IPS-NIHi7 (cell line): ENCODE measurements around the gene RSRC1.
A peak's percentile ranks its signal among the peaks of the same experiment; 100 is the strongest.
"Not testable (repeated sequence)": the region's sequence is repeated elsewhere in the genome, so short reads cannot be mapped to it uniquely, and the experiment has no call there.

Source experiments
- DNase-seq: peaks from one replicate; pipeline ENCODE4 v3.0.0; 2012; ENCODE audit warnings: mixed read lengths; ENCODE audit errors: extremely low spot score

The RSRC1 gene

DNA sequence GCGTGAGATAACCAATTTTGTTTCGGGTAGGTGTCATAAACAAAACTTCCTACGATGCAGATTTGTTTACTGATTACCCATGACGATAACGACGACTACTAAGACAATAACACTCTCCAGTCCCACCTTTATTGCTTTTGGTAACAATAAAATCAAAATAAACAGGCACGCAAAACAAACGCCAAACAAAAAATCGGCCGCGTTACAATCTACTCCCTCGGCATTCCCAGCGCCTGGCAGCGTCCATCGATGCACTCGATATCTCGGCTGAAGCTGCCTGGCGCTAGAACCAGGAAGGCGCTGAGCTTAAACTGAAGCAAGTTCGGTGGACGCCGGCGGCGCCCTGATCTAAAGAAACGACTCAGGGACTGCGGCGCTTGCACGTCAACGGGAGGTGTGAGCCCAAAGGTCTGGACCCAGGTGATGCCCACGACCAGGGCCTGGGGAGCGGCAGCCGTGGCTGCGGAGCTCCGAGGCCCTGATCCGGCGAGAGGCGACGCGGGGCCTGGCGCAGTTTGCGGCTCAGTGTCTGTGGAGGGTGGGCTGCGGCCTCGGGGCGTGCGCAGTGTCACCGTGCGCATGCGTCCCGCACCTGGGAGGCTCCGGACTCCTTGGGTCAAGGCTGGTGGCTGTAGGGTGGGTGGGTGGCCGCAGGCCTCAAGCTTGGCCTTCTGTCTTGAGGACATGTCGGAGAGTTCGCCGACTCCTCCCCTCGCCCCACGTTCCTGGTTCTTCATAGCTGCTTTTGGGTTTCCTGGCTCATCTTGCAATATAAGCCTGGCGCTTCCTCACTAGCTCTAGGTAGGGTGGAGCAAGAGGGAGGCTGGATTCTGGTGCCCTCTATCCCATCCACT is at the start of gene RSRC1:
Gene RSRC1, plus strand, starts transcription at position 286 of the 854 bp plus-strand sequence. CDS start 12,016 bp downstream, outside the sequence.
- DNase-seq = peak; percentile 85

DNA sequence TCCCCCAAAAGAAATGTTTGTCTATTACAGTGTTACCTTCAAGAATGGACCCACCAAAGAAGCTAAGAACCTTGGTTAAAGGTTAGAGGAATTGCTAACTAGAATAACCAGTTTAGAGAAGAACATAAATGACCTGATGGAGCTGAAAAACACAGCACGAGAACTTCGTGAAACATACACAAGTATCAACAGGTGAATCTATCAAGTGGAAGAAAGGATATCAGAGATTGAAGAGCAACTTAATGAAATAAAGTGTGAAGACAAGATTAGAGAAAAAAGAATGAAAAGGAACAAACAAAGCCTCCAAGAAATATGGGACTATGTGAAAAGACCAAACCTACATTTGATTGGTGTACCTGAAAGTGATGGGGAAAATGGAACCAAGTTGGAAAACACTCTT is 44.3 kb upstream of the RSRC1 start:
- not testable (repeated sequence) for DNase-seq

- no peak for DNase-seq
Observed at GRCh38 chr3:158072790-158073189, 37.1 kb upstream of the RSRC1 start.

DNA sequence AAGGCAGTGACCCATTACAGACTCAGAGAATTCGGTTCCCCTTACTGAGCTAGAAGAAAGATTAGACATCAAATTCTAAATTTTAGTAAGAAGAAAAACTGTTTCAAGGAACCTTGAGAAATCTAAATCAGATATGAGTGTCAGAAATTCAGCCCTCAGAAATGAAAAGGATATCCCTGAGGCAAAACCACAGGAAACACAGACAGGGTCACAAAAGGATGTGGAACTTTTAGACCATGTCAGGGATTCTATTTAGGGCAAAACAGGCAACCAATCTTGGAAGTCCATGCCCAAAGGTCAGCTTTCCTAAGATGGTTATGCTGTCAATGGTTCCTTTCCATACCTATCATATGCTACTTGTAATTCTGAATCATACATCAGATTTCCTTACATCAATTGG is 35.3 kb upstream of the RSRC1 start:
- no peak for DNase-seq

DNA sequence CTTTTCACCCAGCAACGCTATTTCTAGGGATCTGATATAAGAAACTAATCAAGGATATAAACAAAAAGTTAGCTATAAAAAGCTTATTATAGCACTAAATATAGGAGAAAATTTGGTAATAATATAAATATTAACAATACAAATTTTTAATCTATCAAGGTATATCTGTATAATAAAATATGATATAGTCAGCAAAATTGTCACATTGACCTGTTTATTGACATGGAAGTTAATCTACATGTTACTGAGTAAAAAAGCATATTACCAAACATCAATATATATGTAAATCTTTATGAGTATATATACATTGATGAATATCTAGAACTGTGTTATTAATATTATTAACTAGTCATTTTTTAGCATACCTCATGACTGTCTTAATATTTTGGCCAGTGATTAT is 30.3 kb upstream of the RSRC1 start:
- no peak for DNase-seq

GRCh38 chr3:158084651-158085050 is 25.2 kb upstream of the RSRC1 start:
- DNase-seq = no peak

DNA sequence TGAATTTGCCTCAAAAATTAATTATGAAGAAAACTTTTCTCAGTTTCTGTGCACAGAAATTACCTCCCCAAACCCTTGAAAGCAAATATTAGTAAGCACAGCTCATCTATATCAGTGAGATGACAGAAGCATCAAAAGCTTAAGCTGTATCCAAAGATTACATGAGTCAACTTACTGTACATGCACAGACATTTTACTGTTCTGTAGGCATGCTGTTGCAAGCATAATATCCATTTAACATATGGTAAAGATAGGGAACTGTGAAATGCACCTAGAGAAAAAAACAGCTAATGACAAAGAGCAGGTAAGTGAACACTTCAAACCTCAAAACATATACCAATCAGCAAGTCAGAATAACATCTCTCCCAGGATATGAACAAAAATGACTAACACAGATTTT is 24.5 kb upstream of the RSRC1 start:
- no peak for DNase-seq

DNA sequence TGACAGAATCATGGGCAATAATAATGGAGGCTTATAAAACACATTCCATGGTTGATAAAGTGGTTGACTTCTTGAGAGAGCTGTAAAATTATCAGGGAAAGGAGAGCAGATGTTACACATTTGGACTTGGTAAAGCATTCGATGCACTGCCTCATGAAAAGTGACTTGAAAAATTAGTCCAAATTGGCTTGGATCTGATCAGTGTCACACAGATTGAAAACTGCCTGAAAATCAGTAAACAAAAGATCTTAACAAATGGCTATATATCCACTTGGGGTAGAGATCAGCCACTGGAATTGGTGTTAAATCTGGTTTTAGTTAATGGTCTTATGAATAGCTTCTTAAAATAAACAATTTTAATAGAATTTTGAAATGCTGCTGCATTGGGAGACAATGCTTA is 24.0 kb upstream of the RSRC1 start:
- no peak for DNase-seq

GRCh38 chr3:158086361-158086760 is 23.5 kb upstream of the RSRC1 start:
- no peak for DNase-seq

- no peak for DNase-seq
Observed at GRCh38 chr3:158086776-158087175, 23.1 kb upstream of the RSRC1 start.

DNA sequence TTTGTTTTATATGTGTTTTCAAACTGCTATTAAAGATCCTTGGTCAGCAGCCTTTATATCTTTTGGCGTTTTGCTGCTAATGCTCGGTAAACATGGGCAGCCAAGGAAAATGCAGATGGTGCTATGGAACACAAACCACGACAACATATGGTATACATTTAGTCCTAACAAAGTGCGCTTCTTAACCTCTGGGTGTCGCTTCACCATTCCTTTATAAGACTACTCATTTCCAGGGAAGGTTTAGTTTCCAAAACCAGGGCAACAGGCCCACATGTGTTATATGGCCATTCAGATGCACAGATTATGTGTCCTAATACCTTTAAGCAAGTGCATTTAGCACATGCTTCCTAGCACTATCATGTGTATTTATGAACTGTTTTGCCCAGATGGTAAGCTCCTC is 18.4 kb upstream of the RSRC1 start:
- peak; percentile 38 for DNase-seq

- DNase-seq = no peak
Observed at GRCh38 chr3:158093526-158093925, 16.4 kb upstream of the RSRC1 start.

DNA sequence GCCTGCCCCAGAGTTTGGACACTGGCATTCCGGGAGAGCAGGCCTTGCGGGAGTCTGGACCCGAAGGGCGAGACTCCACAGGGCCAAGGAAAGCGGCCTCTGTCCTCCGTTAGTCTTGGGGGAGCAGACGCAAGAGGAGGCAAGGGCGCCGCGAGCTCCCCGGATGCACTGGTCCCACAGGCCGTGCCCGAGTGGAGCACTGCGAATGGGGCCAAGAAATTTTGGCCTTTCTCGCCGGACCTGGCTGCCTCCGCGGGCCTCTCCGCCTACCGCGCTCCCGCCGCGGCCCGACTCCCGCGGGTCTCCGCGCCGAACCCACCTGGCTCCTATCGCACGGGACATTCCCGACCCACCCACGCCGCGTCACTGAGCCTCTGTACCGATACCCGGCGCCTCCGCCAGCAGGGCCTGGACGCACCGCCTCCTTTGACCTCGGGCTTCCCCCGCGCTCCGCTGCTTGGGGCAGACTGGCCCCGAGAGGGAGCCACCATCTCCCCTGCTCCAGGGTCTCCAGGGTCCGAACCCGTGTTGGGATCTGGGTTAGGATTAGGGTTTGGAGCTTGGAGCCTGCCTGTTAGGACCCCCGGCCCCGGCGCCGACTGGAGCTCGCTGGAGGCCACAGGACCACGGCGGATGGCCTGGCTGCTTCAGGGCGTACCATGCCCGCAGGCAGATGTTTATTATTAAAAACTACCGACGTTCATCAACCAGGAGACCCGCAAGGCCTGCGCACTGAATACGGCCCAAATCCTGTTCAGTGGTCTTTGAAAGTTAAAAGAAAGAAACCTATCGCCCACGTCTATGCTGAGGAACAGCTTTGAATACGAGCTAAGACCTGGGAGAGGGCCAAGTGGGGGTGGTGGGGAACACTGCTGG is 15.4 kb upstream of the RSRC1 start:
- peak; percentile 58 for DNase-seq

GRCh38 chr3:158095111-158095813 is 14.6 kb upstream of the RSRC1 start:
- no peak for DNase-seq

DNA sequence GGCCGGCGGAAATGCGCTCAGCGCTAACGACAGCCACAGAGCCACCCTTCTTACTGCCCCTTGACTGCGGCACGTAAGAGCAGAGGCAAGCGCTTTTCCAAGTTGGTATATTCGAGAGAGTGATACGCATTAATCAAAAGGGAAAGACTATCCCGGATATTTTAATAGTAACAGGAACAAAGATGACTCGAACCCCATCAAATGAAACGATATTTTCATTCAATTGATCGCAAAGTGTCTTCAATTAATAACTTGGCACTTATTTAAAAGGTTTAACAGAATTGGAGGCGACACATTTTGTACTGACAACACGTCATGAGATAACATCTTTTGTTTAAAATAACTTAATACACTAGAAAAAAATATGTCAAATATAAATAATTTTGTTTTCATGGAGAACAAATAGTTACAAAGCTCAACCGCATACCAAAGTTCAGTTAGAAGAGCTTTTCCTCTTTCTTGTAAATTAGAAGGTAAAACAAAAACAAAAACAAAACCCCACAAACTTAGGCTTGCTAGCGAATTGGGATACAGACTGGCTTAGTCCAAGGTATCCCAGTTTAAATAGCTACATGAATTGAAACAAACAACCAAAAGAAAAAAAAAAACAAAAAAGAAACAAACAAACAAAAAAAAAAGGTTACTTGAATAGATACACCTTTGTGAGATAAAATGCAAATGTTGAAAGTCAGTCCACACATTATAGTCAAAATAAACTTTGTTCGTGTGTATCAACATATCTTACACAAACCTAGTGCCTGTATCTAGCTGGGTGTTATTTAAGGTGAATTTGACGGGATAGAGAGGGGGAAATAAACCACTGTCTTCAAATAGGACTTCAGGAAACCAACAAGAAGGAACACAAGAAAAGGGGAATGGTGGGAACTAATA is 13.8 kb upstream of the RSRC1 start:
- no peak for DNase-seq

DNA sequence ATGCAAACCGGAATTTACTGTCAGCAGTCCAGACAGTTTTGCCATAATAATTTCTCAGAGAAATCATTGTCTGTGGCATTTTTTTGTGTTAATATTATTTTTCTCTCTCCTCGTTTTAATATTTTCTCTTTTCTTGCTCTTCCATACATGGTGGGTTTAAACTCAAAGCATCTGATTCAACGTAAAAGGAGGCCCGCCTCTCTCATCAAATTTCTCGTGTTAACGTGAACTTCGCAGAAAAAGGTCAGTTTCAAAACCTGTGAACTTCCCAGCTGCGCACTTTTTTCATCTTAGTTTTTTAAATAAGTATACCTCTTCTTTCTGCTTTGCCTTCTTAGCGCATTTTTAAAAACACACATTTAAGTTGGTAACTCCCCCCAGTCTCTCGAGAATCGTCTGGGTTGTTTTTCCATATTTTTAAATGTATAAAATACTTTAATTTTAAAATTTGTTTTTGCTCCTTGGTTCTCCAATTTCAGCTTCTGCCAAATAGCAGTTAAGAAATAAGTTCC is 12.8 kb upstream of the RSRC1 start:
- DNase-seq = no peak

- peak; percentile 94 for DNase-seq
Observed at GRCh38 chr3:158097593-158098308, 12.1 kb upstream of the RSRC1 start.

DNA sequence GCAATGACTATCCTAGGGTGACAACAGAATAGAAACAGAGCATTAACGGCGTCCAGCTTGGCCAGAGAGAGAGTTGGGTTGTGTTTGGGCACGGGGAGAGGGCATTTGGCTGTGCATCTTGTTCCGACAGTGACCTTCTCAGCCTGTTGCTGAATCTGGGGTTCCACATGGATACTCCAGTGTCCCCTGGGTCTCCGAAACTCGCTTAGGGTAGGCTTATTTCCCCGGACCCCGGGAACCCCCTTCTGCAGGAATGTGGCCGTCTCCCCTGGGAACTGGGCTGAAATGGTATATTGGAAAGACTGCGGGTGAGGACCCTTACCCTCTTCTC is 11.6 kb upstream of the RSRC1 start:
- no peak for DNase-seq

DNA sequence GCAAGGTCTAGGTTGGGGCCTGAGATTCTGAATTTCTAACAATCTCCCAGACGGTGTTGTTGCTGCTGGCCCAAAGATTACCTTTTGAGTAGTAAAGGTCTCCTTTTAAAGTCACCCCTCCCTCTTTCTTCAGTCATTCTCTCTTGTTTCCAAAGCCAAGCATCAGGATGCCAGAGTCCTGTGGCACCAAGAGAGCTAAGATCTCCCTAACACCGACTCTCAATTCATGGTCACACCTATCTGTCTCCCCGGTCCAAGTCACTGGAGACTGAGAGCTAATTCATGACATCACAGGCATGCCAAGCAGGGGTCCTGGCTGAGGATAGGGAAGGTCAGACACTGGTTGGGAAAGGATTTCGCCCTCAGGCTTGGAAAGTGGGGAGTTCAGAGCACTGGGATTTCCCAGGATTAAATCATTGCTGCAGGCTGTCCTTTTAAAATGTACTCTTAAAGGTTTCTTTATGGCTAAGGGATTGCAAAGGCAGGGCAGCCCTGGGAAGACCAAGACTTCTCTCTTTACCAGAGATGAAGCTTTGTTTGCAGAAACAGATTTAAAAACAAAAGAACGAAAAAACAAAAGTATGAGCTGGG is 11.0 kb upstream of the RSRC1 start:
- DNase-seq = no peak

- no peak for DNase-seq
Observed at GRCh38 chr3:158100681-158101080, 9.2 kb upstream of the RSRC1 start.
